ENCODE measurements around the gene TMIGD1.

DNA sequence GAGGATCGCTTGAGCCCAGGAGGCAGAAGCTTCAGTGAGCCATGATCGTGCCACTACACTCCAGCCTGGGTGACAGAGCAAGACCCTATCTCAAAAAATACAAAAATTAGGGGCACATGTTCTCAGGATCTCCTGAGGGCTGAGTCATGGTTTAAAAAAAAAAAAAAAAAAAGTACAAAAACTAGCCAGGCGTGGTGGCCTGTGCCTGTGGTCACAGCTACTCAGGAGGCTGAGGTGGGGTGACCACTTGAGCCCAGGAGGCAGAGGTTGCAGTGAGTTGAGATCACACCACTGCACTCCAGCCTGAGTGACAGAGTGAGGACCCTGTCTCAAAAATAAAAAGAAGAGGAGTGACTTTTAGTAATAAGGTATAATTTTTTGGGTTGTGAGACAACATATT lies 59.0 kb downstream of the TMIGD1 start:
- TF ChIP-seq, protein P1, sequence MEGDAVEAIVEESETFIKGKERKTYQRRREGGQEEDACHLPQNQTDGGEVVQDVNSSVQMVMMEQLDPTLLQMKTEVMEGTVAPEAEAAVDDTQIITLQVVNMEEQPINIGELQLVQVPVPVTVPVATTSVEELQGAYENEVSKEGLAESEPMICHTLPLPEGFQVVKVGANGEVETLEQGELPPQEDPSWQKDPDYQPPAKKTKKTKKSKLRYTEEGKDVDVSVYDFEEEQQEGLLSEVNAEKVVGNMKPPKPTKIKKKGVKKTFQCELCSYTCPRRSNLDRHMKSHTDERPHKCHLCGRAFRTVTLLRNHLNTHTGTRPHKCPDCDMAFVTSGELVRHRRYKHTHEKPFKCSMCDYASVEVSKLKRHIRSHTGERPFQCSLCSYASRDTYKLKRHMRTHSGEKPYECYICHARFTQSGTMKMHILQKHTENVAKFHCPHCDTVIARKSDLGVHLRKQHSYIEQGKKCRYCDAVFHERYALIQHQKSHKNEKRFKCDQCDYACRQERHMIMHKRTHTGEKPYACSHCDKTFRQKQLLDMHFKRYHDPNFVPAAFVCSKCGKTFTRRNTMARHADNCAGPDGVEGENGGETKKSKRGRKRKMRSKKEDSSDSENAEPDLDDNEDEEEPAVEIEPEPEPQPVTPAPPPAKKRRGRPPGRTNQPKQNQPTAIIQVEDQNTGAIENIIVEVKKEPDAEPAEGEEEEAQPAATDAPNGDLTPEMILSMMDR (IDR thresholded peaks at IDR 0.05; ENCODE audit: insufficient read depth, low read length): no peak
- no peak for TF ChIP-seq SPI1 (IDR thresholded peaks at IDR 0.05; ENCODE audit: borderline replicate concordance, low read depth)
- no peak for TF ChIP-seq POLR2AphosphoS5 (IDR thresholded peaks at IDR 0.05; ENCODE audit: low read depth)
- TF ChIP-seq REST (IDR thresholded peaks at IDR 0.05; ENCODE audit: insufficient replicate concordance, low read depth): no peak
